GM19455 (cell line): ENCODE data around the gene P2RY8.

Experiments
- ATAC-seq: cut with Tn5 transposase; IDR thresholded peaks from one replicate; pipeline ENCODE4 v1.9.1; 2021; ENCODE audit not compliant: unreplicated experiment

The P2RY8 gene

DNA sequence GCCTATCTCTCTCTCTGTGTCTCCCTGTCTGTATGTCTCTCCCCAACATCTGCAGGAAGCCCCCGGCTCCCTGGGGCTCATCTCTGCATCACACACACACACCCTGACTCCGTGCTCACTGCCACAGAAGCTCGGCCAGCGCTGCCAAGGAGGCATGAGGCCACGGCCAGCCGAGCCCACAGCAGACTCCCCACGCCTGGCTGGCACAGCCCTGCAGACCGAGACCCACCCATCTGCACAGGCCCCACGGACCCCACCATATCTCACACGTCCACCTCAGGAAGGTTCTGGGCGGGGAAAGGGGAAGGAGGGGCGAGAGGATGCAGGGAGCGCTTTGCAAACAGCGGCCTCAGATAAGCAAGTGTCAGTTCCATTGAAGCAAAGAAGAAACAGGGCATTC, 116.6 kb downstream of the P2RY8 start:
- no peak for ATAC-seq

- ATAC-seq: no peak
Observed at GRCh38 chrX:1419545-1420355, 117.2 kb downstream of the P2RY8 start.

- ATAC-seq: no peak
Observed at GRCh38 chrX:1418901-1419544, 118.0 kb downstream of the P2RY8 start.

- ATAC-seq: no peak
Observed at GRCh38 chrX:1417921-1418771, 118.8 kb downstream of the P2RY8 start.

DNA sequence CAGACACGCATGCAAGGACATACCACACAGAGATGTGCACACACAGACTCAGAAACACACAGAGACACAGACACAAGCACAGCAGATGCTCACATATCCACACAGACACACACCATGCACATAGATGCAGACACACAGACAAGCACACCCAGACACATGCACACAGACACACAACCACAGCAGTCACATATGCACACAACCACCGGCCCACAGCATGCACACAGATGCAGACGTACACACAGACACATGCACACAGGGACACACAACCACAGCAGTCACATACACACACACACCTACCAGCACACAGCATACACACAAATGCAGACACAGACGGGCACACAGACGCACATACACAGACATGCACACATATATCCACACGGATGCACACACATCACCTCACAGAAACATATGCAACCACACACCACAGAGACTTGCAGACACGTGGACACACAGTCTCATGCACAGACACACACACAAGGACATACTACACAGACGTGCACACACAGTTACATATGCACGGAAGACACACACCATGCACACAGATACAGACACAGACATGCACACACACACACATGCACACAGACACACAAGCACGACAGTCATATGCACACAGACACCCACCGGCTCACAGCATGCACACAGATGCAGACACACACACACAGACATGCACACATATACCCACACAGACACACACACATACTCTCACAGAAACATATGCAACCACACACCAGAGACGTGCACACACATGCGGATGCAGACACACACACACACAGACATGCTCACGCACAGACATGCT, 119.8 kb downstream of the P2RY8 start:
- ATAC-seq: no peak

- no peak for ATAC-seq
Observed at GRCh38 chrX:1416327-1416784, 120.6 kb downstream of the P2RY8 start.
